C4-2B (cell line): ENCODE data around the gene GLI3.

ENCODE experiments used
- CTCF ChIP-seq: fragments of 450-650 bp; conservative IDR thresholded peaks from 2 replicates; pipeline ENCODE4 v1.5.1; 2017; ENCODE audit warnings: mild to moderate bottlenecking
- ZFX ChIP-seq: fragments of 450-650 bp; IDR thresholded peaks from 2 replicates; pipeline ENCODE4 v1.6.1; 2017

GRCh38 chr7:42059275-42059674, 177.7 kb downstream of the GLI3 start:
- TF ChIP-seq CTCF (no peak), ZFX (no peak)
